PC-3 (cell line): ENCODE measurements around the gene AP3B2.

Experiments
- EZH2phosphoT487 ChIP-seq: fragments of 300-600 bp; sonication (generic); IDR thresholded peaks from 2 replicates; pipeline ENCODE4 v1.6.1; 2018; ENCODE audit warnings: mild to moderate bottlenecking, antibody characterized with exemption, low read length, borderline replicate concordance
- TF ChIP-seq, protein P1 (sequence below): fragments of 300-600 bp; sonication (generic); conservative IDR thresholded peaks from 2 replicates; pipeline ENCODE4 v1.5.1; 2017; ENCODE audit warnings: antibody characterized with exemption, low read depth, mild to moderate bottlenecking, low read length

GRCh38 chr15:82712036-82712435 is 2.4 kb upstream of the AP3B2 start:
- TF ChIP-seq, protein P1, sequence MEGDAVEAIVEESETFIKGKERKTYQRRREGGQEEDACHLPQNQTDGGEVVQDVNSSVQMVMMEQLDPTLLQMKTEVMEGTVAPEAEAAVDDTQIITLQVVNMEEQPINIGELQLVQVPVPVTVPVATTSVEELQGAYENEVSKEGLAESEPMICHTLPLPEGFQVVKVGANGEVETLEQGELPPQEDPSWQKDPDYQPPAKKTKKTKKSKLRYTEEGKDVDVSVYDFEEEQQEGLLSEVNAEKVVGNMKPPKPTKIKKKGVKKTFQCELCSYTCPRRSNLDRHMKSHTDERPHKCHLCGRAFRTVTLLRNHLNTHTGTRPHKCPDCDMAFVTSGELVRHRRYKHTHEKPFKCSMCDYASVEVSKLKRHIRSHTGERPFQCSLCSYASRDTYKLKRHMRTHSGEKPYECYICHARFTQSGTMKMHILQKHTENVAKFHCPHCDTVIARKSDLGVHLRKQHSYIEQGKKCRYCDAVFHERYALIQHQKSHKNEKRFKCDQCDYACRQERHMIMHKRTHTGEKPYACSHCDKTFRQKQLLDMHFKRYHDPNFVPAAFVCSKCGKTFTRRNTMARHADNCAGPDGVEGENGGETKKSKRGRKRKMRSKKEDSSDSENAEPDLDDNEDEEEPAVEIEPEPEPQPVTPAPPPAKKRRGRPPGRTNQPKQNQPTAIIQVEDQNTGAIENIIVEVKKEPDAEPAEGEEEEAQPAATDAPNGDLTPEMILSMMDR = no peak
- TF ChIP-seq EZH2phosphoT487 = no peak
